SKM-1 treated with dmso at 0.1 percent for 144 hours (cell line): Measurements from ENCODE around the gene BLNK.

Source experiments
- DNase-seq: peaks from one replicate; lab custom pipeline; 2025; ENCODE audit not compliant: unreplicated experiment; lab: John Stamatoyannopoulos, UW

The BLNK gene

DNA sequence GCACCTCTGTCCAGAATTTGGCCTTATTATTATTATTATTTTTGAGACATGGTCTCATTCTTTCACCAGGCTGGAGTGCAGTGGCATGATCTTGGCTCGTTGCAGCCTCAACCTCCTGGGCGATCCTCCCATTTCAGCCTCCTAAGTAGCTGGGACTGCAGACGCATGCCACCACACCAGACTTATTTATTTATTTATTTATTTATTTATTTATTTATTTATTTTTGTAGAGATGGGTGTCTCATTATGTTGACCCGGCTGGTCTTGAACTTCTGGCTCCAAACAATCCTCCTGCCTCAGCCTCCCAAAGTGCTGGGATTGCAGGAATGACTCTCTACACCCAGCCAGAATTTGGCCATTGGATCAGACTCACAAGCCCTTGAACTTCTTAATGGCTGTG lies 6.4 kb downstream of the BLNK start:
- no peak for DNase-seq

- no peak for DNase-seq
These were observed 7.7 kb downstream of the BLNK start for GRCh38 chr10:96263669-96264068.

- no peak for DNase-seq
These were observed 8.2 kb downstream of the BLNK start for GRCh38 chr10:96263176-96263575.

- no peak for DNase-seq
These were observed 9.4 kb downstream of the BLNK start for GRCh38 chr10:96261930-96262329.

GRCh38 chr10:96261132-96261531 lies 10.2 kb downstream of the BLNK start:
- no peak for DNase-seq

GRCh38 chr10:96260014-96260413 lies 11.4 kb downstream of the BLNK start:
- DNase-seq: no peak

DNA sequence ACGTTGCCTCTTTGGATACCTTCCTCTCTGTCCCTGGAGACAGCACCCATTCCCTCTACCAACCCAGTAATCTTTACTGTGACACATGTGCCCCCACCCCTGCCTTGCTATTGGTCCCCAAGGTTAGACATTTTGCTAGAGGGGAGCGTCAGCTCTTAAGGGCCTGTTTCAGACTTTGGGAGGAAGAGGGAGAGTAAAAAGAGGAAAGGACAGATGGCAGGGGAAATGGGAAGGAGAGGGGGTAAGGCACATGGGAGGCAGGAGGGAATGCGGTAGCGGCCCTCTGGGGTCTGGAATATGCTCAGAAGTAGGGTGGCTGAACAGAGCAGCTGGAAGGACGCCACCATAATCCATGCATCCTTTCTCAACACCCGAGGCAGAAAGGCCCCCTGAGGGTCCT lies 12.2 kb downstream of the BLNK start:
- no peak for DNase-seq

- peak; percentile 3 for DNase-seq
These were observed 13.4 kb downstream of the BLNK start for GRCh38 chr10:96257944-96258343.

- no peak for DNase-seq
These were observed 15.6 kb downstream of the BLNK start for GRCh38 chr10:96255549-96256333.

GRCh38 chr10:96254976-96255375 lies 16.4 kb downstream of the BLNK start:
- no peak for DNase-seq

DNA sequence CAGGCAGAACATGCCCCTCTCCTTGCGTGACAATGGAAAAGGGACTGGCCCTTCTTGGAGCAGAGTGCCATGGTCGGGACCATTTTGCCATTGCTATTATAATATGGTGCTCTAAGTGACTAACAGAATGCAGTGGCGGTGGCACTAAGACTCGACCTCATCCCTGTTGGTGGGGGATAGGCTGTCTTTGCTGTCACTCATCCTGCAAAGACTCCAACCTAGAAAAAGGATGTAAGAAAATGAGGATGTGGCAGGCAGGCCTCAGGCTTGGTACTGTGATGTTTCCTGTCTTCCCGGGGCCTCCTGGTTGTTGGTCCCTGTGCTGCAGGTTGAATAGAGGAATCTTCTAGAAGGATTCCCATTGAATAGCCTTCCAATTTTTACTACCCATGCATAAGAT lies 18.6 kb downstream of the BLNK start:
- DNase-seq: no peak

DNA sequence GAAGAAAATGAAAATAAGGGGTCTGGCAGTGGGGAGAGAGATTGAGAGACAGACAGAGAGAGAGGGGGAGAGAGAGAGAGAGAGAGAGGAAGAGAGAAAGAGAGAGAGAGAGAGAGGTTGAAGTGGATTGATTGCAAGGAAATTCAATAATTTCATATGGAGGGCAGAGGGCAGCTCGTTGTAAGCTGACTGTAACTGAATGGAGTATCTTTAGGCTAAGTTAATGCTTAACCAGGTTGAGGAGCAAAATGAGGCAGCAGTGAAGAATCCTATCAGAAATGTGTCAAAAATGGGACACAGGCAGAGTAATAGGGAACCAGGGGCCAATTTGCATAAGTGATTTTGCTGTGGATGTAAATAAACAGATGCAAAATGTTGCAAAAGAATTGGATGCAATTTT lies 21.0 kb downstream of the BLNK start:
- no peak for DNase-seq

GRCh38 chr10:96249264-96249663 lies 22.1 kb downstream of the BLNK start:
- DNase-seq: no peak

- DNase-seq: no peak
These were observed 27.0 kb downstream of the BLNK start for GRCh38 chr10:96244354-96244753.

GRCh38 chr10:96243296-96243695 lies 28.1 kb downstream of the BLNK start:
- DNase-seq: no peak

DNA sequence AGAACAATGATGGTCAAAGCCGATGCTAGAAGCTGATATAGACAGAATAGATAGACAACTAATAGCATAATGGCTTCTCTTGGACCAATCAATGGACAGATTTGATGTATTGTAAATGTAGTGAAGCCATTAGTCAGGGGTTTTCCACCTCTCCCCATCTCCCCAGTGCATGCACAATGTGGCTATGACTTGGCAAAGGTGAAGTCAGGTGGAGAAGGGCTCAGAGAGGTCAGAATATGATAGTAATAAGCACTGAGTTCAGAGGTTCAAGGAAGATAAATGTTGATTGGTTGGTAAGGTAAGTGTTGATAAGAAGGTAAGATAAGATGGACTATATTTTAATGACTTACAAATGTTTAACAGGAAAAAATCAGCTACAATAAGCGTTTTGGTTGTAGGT lies 28.5 kb downstream of the BLNK start:
- DNase-seq: no peak

GRCh38 chr10:96238646-96239623 lies 32.4 kb downstream of the BLNK start:
- DNase-seq: no peak

DNA sequence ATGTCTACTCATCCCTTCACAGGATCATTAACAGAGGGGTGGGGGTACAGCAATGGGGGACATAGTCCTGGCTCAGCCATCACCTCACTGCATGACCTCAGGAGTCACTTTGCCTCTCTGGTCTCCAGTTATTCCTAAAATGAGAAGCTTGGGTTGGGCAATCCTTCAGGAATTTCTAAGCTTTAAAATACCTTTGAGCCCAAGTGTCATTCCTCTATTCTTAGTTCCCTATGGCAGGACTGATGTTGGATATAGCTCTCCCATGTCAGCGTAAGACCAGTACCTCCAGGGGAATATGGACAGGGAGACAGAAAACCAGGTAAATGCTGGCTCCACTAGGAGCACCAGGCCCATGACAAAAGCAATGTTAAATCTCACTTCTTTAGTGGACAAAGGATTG lies 34.5 kb downstream of the BLNK start:
- DNase-seq: no peak

GRCh38 chr10:96236090-96236478 lies 35.3 kb downstream of the BLNK start:
- DNase-seq: no peak

GRCh38 chr10:96235326-96236089 lies 35.9 kb downstream of the BLNK start:
- no peak for DNase-seq

- DNase-seq: no peak
These were observed 37.4 kb downstream of the BLNK start for GRCh38 chr10:96233959-96234358.
